Endothelial cell of umbilical vein (primary cell): ENCODE measurements around the gene CDX2. TPM values are rescaled to one million over a fixed set of nuclear protein-coding genes. Genes with fewer than 3 reads are reported as not detected.

Experiments used
- BruUV-seq: library from RNA; stranded (reverse); fragments of 400-500 nt; replicated peaks from 2 replicates; lab custom pipeline; 2021; lab: Mats Ljungman, UMichigan
- CTCF ChIA-PET: fragments of 300-600, 350-600 bp; sonication (Branson Sonifier 250); formaldehyde crosslinking; loops from one replicate; lab custom pipeline; 2021; ENCODE audit warnings: antibody characterized with exemption, inconsistent platforms; lab: Charles Lee
- POLR2A ChIA-PET: fragments of 300-600, 350-600 bp; sonication (Branson Sonifier 250); formaldehyde crosslinking; loops from one replicate; lab custom pipeline; 2021; ENCODE audit warnings: antibody characterized with exemption, inconsistent platforms; lab: Charles Lee
- DNase-seq: peaks from one replicate; pipeline ENCODE4 v3.0.0-alpha.2; 2011; ENCODE audit warnings: low read depth, low spot score
- FAIRE-seq: peaks from 2 replicates; lab custom pipeline; 2011; peaks lifted over from hg19 to GRCh38; lab: Jason Lieb, UNC
- H2AFZ ChIP-seq: 2 replicates; pipeline ENCODE4 v1.6.0; 2012; ENCODE audit warnings: low read depth, low read length, control low read depth, inconsistent platforms
- H3K27ac ChIP-seq: 2 replicates; pipeline ENCODE4 v1.5.1; 2011; ENCODE audit warnings: low read depth, mild to moderate bottlenecking, control low read depth, low read length, moderate library complexity; ENCODE audit not compliant: insufficient read depth
- H3K27me3 ChIP-seq, 2 experiments: 2 replicates each; pipeline versions ENCODE4 v1.6.0 to v1.6.1; 2011; ENCODE audit warnings: low read length in 2 of 2, mixed read lengths in 1 of 2; ENCODE audit not compliant: control insufficient read depth in 2 of 2, insufficient read depth in 2 of 2
- H3K36me3 ChIP-seq, 2 experiments: 2 replicates in 1 of 2; 3 replicates in 1 of 2; pipeline ENCODE4 v1.5.1; 2011; ENCODE audit warnings: low read length in 2 of 2, mild to moderate bottlenecking in 1 of 2, moderate library complexity in 1 of 2; ENCODE audit not compliant: control insufficient read depth in 2 of 2, insufficient read depth in 2 of 2; ENCODE audit errors: extremely low read depth in 1 of 2
- H3K4me1 ChIP-seq: 3 replicates; pipeline ENCODE4 v1.5.1; 2011; ENCODE audit warnings: mild to moderate bottlenecking, low read length; ENCODE audit not compliant: control insufficient read depth, insufficient read depth; ENCODE audit errors: extremely low read depth
- H3K4me2 ChIP-seq: 2 replicates; pipeline ENCODE4 v1.6.1; 2011; ENCODE audit warnings: low read length, control low read depth, mixed read lengths; ENCODE audit not compliant: insufficient read depth
- H3K4me3 ChIP-seq, 3 experiments: fragments of 200-600 bp in 1 of 3; sonication (generic), shearing (Covaris generic) in 1 of 3; replicated peaks in 1 of 3; 2 replicates each; pipeline ENCODE4 v1.5.1; 2011 to 2016; ENCODE audit warnings: control low read depth in 3 of 3, low read length in 3 of 3, mild to moderate bottlenecking in 2 of 3, inconsistent platforms in 1 of 3, low read depth in 1 of 3, moderate library complexity in 1 of 3; ENCODE audit not compliant: insufficient read depth in 1 of 3
- H3K79me2 ChIP-seq: 2 replicates; pipeline ENCODE4 v1.6.0; 2012; ENCODE audit warnings: low read length, inconsistent platforms; ENCODE audit not compliant: control insufficient read depth, insufficient read depth
- H3K9ac ChIP-seq: replicated peaks from 2 replicates; pipeline ENCODE3; 2011; ENCODE audit warnings: low read length, control low read depth; ENCODE audit not compliant: insufficient read depth; ENCODE audit errors: extremely low read depth
- H3K9me1 ChIP-seq: replicated peaks from 3 replicates; pipeline ENCODE4 v1.6.0; 2011; ENCODE audit warnings: mild to moderate bottlenecking, low read length; ENCODE audit not compliant: control insufficient read depth, insufficient read depth; ENCODE audit errors: extremely low read depth
- H3K9me3 ChIP-seq: replicated peaks from 2 replicates; pipeline ENCODE4 v1.5.1; 2012; ENCODE audit warnings: low read length, inconsistent platforms; ENCODE audit not compliant: control insufficient read depth, insufficient read depth
- H4K20me1 ChIP-seq: replicated peaks from 2 replicates; pipeline ENCODE3; 2011; ENCODE audit warnings: mild to moderate bottlenecking, low read length; ENCODE audit not compliant: control insufficient read depth, insufficient read depth; ENCODE audit errors: extremely low read depth
- EZH2 ChIP-seq: IDR thresholded peaks from 2 replicates; pipeline ENCODE4 v1.6.1; 2012; ENCODE audit warnings: borderline replicate concordance, low read depth, mild to moderate bottlenecking, moderate library complexity, low read length, inconsistent platforms; ENCODE audit not compliant: severe bottlenecking
- FOS ChIP-seq: IDR thresholded peaks from 2 replicates; pipeline ENCODE4 v1.6.1; 2011; ENCODE audit warnings: mild to moderate bottlenecking, low read length, moderate library complexity, borderline replicate concordance; ENCODE audit not compliant: insufficient read depth
- JUN ChIP-seq: IDR thresholded peaks from 2 replicates; pipeline ENCODE4 v1.6.1; 2011; ENCODE audit warnings: borderline replicate concordance, low read depth; ENCODE audit not compliant: insufficient read length, insufficient read depth
- MYC ChIP-seq: IDR thresholded peaks from one replicate; pipeline ENCODE4 v1.6.1; 2011; ENCODE audit warnings: mild to moderate bottlenecking, low read depth, low read length
- POLR2AphosphoS5 ChIP-seq: IDR thresholded peaks from 2 replicates; pipeline ENCODE4 v1.6.1; 2012; ENCODE audit warnings: low read depth, mild to moderate bottlenecking, control low read depth, low read length, moderate library complexity; ENCODE audit not compliant: insufficient read depth
- dilution Hi-C: fragments of 300-500 bp; cut with MboI; formaldehyde crosslinking; loops from one replicate; pipeline ENCODE4 v1.15.0; 2019; ENCODE audit warnings: low sequenced_read_pairs; ENCODE audit not compliant: extremely low pct_ligation_motif_present
- intact Hi-C: fragments of 100-400 bp; cut with micrococcal nuclease; formaldehyde crosslinking; loops from one replicate; pipeline ENCODE4 v1.10.0; 2022
- polyA plus RNA-seq, 4 experiments: library from polyadenylated mRNA; depleted of rRNA in 3 of 4; stranded (reverse) in 3 of 4; unstranded in 1 of 4; fragments of >200 nt; gene quantifications; 2 replicates each; pipeline versions ENCODE4 v1.2.1 to v1.2.3, GENCODE V29; 2011 to 2012; ENCODE audit warnings: missing spikeins in 1 of 4
- total RNA-seq: library from RNA; stranded (reverse); gene quantifications from 2 replicates; pipeline ENCODE4 v1.2.3, GENCODE V29; 2021
- TF ChIP-seq, protein P1 (sequence below), 2 donors: IDR thresholded peaks; 1 replicate in 1 of 2; 2 replicates in 1 of 2; pipeline ENCODE4 v1.5.1; 2011; ENCODE audit warnings: low read length in 2 of 2, mild to moderate bottlenecking in 2 of 2, moderate library complexity in 2 of 2, control low read depth in 1 of 2, inconsistent platforms in 1 of 2, low read depth in 1 of 2; ENCODE audit not compliant: insufficient read depth in 1 of 2; ENCODE audit errors: extremely low read depth in 1 of 2
- TF ChIP-seq, protein P2 (sequence below): IDR thresholded peaks from 2 replicates; pipeline ENCODE4 v1.6.1; 2011; ENCODE audit not compliant: insufficient read depth, insufficient read length

Gene CDX2
- total and polyA plus RNA-seq, 2 donors (not counting 3 experiments of a cell fraction or from before 2014, with no cell fraction given) = not detected

DNA sequence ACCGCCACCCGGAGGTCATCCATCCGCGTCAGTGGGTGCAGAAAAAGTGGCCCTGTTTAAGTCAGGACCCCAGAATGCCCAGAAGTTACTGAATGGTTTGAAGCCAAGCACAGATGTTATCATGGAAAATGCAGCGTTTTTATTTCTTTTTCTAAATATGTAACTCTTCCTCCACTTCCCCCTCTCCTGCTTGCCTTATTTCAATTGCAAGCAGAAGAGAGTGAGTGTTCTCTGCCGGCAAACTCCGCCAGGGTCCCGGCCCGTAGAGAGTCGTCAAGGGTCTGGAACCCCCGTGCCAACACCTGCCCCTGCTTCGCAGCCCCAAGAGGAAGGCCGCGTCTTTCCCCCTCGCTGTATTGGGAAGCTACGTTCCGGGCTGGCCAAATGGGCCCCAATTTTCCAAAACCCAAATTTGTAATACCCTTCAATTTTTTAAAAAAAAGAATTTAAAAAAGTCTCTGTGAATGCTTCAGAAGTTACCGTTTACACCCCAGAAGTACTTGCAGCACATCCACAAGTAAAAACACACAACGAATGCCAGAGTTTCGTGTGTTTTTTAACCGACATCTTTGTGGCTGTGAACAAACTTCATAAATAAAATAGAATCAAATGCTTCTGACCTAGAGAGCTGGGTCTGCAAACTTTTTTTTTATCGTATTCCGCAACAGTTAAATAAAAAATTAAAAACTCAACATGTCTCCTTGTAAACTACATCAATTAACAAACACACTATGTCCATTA, 50.0 kb downstream of the CDX2 start:
- Histone ChIP-seq H3K27me3 (peaks cover 76 to 89% of the 10 kb centered on the region in 2 experiments), H3K9ac (no peak overlapping the region), H3K4me2 (no peak overlapping the region), H3K36me3 (no peaks in the 10 kb centered on the region), H3K9me3 (no peaks in the 10 kb centered on the region), H3K27ac (no peak overlapping the region), H2AFZ (no peak overlapping the region), H3K9me1 (no peaks in the 10 kb centered on the region), H3K79me2 (no peaks in the 10 kb centered on the region), H3K4me3 (no peak overlapping the region), H4K20me1 (no peaks in the 10 kb centered on the region), H3K4me1 (peaks cover 7% of the 10 kb centered on the region)
- intact Hi-C loops (no loop called here), dilution Hi-C loops (no loop called here)
- ChIA-PET CTCF (interaction anchor here (0.8 to 2.9 kb wide), 3 partner anchors 35 to 93 kb away, joined by 3 to 16 read pairs (median 3); no protein-coding TSS in a partner anchor), POLR2A (no interaction called here)
- FAIRE-seq = no peak
- no peak for DNase-seq
- TF ChIP-seq, protein P1, sequence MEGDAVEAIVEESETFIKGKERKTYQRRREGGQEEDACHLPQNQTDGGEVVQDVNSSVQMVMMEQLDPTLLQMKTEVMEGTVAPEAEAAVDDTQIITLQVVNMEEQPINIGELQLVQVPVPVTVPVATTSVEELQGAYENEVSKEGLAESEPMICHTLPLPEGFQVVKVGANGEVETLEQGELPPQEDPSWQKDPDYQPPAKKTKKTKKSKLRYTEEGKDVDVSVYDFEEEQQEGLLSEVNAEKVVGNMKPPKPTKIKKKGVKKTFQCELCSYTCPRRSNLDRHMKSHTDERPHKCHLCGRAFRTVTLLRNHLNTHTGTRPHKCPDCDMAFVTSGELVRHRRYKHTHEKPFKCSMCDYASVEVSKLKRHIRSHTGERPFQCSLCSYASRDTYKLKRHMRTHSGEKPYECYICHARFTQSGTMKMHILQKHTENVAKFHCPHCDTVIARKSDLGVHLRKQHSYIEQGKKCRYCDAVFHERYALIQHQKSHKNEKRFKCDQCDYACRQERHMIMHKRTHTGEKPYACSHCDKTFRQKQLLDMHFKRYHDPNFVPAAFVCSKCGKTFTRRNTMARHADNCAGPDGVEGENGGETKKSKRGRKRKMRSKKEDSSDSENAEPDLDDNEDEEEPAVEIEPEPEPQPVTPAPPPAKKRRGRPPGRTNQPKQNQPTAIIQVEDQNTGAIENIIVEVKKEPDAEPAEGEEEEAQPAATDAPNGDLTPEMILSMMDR (IDR thresholded peaks at IDR 0.05; ENCODE audit: extremely low read depth in 1 of 2, insufficient read depth in 1 of 2, low read depth in 1 of 2, low read length in 2 of 2) = no peak
- TF ChIP-seq JUN = no peak
- TF ChIP-seq MYC = no peak
- TF ChIP-seq, protein P2, sequence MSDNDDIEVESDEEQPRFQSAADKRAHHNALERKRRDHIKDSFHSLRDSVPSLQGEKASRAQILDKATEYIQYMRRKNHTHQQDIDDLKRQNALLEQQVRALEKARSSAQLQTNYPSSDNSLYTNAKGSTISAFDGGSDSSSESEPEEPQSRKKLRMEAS = no peak
- no peak for TF ChIP-seq EZH2
- TF ChIP-seq POLR2AphosphoS5 = no peak
- no peak for TF ChIP-seq FOS
- BruUV-seq = no TSS peak
